ENCODE measurements around the gene PSTPIP1. TPM values are rescaled to one million over a fixed set of nuclear protein-coding genes. Genes with fewer than 3 reads are reported as not detected.

Gene PSTPIP1
- total and polyA plus RNA-seq, 2 donors (not counting 1 experiment from before 2014, with no cell fraction given), result 0.56 to 1.5 TPM

- H3K27ac ChIP-seq (ENCODE audit: insufficient read depth, low read length), result no peak overlapping the region
- H3K36me3 ChIP-seq (ENCODE audit: control insufficient read depth, insufficient read depth, low read length), result no peaks in the 10 kb centered on the region
- H4K20me1 ChIP-seq (ENCODE audit: control insufficient read depth, extremely low read depth, insufficient read depth, low read length), result no peaks in the 10 kb centered on the region
- no peak for TF ChIP-seq EZH2 (IDR thresholded peaks at IDR 0.05; ENCODE audit: low read length, missing control alignments)
- no peak for TF ChIP-seq CTCF (conservative IDR thresholded peaks at IDR 0.05 in 1 of 2, IDR thresholded peaks at IDR 0.05 in 1 of 2; ENCODE audit: low read depth in 1 of 2, low read length in 2 of 2)
- H2AFZ ChIP-seq (ENCODE audit: low read length), result no peak overlapping the region
- no peaks in the 10 kb centered on the region for H3K9me3 ChIP-seq (ENCODE audit: control insufficient read depth, insufficient read depth, low read depth, low read length)
- no peak overlapping the region for H3K4me2 ChIP-seq (ENCODE audit: extremely low read depth, insufficient read depth, low read length)
- H3K79me2 ChIP-seq (ENCODE audit: control insufficient read depth, insufficient read depth, low read length), result no peaks in the 10 kb centered on the region
- peaks cover 4% of the 10 kb centered on the region for H3K27me3 ChIP-seq (ENCODE audit: control insufficient read depth, insufficient read depth, low read length)
- no peaks in the 10 kb centered on the region for H3K4me1 ChIP-seq (ENCODE audit: control insufficient read depth, extremely low read depth, insufficient read depth, low read length)
- DNase-seq (ENCODE audit: low read depth in 2 of 2), result no peak
- no peak overlapping the region for H3K4me3 ChIP-seq (replicated peaks in 1 of 4; ENCODE audit: control extremely low read depth in 1 of 4, insufficient read depth in 1 of 4, low read depth in 3 of 4, low read length in 4 of 4)
- no peak overlapping the region for H3K9ac ChIP-seq (ENCODE audit: insufficient read depth, low read length)
Measured at GRCh38 chr15:76987896-76988860, 6.7 kb upstream of the PSTPIP1 start.

- no peaks in the 10 kb centered on the region for H3K36me3 ChIP-seq (ENCODE audit: control insufficient read depth, insufficient read depth, low read length)
- H3K9me3 ChIP-seq (ENCODE audit: control insufficient read depth, insufficient read depth, low read depth, low read length), result no peaks in the 10 kb centered on the region
- TF ChIP-seq CTCF (conservative IDR thresholded peaks at IDR 0.05 in 1 of 2, IDR thresholded peaks at IDR 0.05 in 1 of 2; ENCODE audit: low read depth in 1 of 2, low read length in 2 of 2), result no peak
- no peak for TF ChIP-seq EZH2 (IDR thresholded peaks at IDR 0.05; ENCODE audit: low read length, missing control alignments)
- H3K27ac ChIP-seq (ENCODE audit: insufficient read depth, low read length), result no peak overlapping the region
- peaks cover 4% of the 10 kb centered on the region for H3K27me3 ChIP-seq (ENCODE audit: control insufficient read depth, insufficient read depth, low read length)
- H2AFZ ChIP-seq (ENCODE audit: low read length), result no peak overlapping the region
- no peak overlapping the region for H3K4me3 ChIP-seq (replicated peaks in 1 of 4; ENCODE audit: control extremely low read depth in 1 of 4, insufficient read depth in 1 of 4, low read depth in 3 of 4, low read length in 4 of 4)
- DNase-seq (ENCODE audit: low read depth in 2 of 2), result no peak
- H3K79me2 ChIP-seq (ENCODE audit: control insufficient read depth, insufficient read depth, low read length), result no peaks in the 10 kb centered on the region
- no peak overlapping the region for H3K9ac ChIP-seq (ENCODE audit: insufficient read depth, low read length)
- no peaks in the 10 kb centered on the region for H3K4me1 ChIP-seq (ENCODE audit: control insufficient read depth, extremely low read depth, insufficient read depth, low read length)
- H4K20me1 ChIP-seq (ENCODE audit: control insufficient read depth, extremely low read depth, insufficient read depth, low read length), result no peaks in the 10 kb centered on the region
- H3K4me2 ChIP-seq (ENCODE audit: extremely low read depth, insufficient read depth, low read length), result no peak overlapping the region
Measured at GRCh38 chr15:76988867-76989780, 5.8 kb upstream of the PSTPIP1 start.

- H3K36me3 ChIP-seq (ENCODE audit: control insufficient read depth, insufficient read depth, low read length), result no peaks in the 10 kb centered on the region
- no peak overlapping the region for H2AFZ ChIP-seq (ENCODE audit: low read length)
- no peak overlapping the region for H3K4me3 ChIP-seq (replicated peaks in 1 of 4; ENCODE audit: control extremely low read depth in 1 of 4, insufficient read depth in 1 of 4, low read depth in 3 of 4, low read length in 4 of 4)
- no peaks in the 10 kb centered on the region for H4K20me1 ChIP-seq (ENCODE audit: control insufficient read depth, extremely low read depth, insufficient read depth, low read length)
- H3K4me1 ChIP-seq (ENCODE audit: control insufficient read depth, extremely low read depth, insufficient read depth, low read length), result no peaks in the 10 kb centered on the region
- no peak overlapping the region for H3K27ac ChIP-seq (ENCODE audit: insufficient read depth, low read length)
- DNase-seq (ENCODE audit: low read depth in 2 of 2), result no peak
- H3K27me3 ChIP-seq (ENCODE audit: control insufficient read depth, insufficient read depth, low read length), result peaks cover 4% of the 10 kb centered on the region
- H3K9ac ChIP-seq (ENCODE audit: insufficient read depth, low read length), result no peak overlapping the region
- TF ChIP-seq EZH2 (IDR thresholded peaks at IDR 0.05; ENCODE audit: low read length, missing control alignments) (no peak), CTCF (conservative IDR thresholded peaks at IDR 0.05 in 1 of 2, IDR thresholded peaks at IDR 0.05 in 1 of 2; ENCODE audit: low read depth in 1 of 2, low read length in 2 of 2) (no peak)
- H3K4me2 ChIP-seq (ENCODE audit: extremely low read depth, insufficient read depth, low read length), result no peak overlapping the region
- no peaks in the 10 kb centered on the region for H3K79me2 ChIP-seq (ENCODE audit: control insufficient read depth, insufficient read depth, low read length)
- no peaks in the 10 kb centered on the region for H3K9me3 ChIP-seq (ENCODE audit: control insufficient read depth, insufficient read depth, low read depth, low read length)
Measured at GRCh38 chr15:76991048-76991447, 3.9 kb upstream of the PSTPIP1 start.
